ENCODE data around the gene IGHMBP2.

DNA sequence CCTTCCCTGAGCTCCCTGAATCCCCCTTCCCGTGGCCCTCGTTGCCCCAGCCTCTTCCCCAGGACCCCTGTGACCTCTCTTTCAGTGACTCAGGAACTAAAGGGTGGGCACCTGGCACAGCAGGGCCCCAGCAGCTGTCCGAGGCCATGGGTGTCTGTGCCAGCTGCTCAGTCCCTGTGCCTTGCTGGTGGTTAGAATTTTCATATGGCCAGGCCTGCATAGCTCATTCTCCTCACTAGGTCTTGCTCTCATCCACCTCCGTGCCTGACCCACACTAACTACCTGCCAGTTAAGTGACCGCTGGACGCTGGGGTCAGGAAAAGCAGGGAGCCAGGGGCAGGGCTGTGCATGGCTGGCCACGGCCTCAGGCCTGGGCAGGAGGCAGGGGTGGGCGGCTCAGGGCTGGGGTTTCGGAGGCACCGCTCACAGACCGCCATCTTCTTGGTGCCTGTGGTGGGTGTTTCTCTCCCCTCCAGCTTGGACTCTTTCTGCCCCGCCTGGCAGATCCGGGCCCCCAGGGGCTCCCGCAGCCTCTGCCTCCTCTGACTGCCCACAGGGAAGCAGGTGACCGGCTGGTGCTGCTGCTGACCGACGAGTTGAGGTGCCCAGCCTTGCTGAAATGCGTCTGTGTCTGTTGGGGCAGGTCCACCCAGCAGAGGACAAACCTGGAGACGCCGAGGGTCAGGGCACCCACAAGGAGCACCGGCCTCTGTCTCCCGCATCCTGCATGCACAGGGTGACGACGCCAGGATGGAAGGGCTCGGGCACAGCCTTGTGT lies 56.8 kb downstream of the IGHMBP2 start:
- TF ChIP-seq ZNF274 (IDR thresholded peaks at IDR 0.05; ENCODE audit: low read depth, low read length) (no peak), POLR2A (IDR thresholded peaks at IDR 0.05; ENCODE audit: borderline replicate concordance, extremely low read depth, insufficient read depth, insufficient read length) (no peak), CBX3 (IDR thresholded peaks at IDR 0.05; ENCODE audit: low read depth) (no peak), EZH2phosphoT487 (IDR thresholded peaks at IDR 0.05; ENCODE audit: borderline replicate concordance) (no peak), EZH2 (IDR thresholded peaks at IDR 0.05) (no peak), SRF (IDR thresholded peaks at IDR 0.05; ENCODE audit: low read depth) (no peak), POLR2AphosphoS5 (IDR thresholded peaks at IDR 0.05; ENCODE audit: low read depth, low read length) (no peak), SP1 (IDR thresholded peaks at IDR 0.05; ENCODE audit: low read depth) (no peak)
- TF ChIP-seq, protein P1, sequence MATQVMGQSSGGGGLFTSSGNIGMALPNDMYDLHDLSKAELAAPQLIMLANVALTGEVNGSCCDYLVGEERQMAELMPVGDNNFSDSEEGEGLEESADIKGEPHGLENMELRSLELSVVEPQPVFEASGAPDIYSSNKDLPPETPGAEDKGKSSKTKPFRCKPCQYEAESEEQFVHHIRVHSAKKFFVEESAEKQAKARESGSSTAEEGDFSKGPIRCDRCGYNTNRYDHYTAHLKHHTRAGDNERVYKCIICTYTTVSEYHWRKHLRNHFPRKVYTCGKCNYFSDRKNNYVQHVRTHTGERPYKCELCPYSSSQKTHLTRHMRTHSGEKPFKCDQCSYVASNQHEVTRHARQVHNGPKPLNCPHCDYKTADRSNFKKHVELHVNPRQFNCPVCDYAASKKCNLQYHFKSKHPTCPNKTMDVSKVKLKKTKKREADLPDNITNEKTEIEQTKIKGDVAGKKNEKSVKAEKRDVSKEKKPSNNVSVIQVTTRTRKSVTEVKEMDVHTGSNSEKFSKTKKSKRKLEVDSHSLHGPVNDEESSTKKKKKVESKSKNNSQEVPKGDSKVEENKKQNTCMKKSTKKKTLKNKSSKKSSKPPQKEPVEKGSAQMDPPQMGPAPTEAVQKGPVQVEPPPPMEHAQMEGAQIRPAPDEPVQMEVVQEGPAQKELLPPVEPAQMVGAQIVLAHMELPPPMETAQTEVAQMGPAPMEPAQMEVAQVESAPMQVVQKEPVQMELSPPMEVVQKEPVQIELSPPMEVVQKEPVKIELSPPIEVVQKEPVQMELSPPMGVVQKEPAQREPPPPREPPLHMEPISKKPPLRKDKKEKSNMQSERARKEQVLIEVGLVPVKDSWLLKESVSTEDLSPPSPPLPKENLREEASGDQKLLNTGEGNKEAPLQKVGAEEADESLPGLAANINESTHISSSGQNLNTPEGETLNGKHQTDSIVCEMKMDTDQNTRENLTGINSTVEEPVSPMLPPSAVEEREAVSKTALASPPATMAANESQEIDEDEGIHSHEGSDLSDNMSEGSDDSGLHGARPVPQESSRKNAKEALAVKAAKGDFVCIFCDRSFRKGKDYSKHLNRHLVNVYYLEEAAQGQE (IDR thresholded peaks at IDR 0.05; ENCODE audit: low read depth), result no peak
- TF ChIP-seq, protein P2, sequence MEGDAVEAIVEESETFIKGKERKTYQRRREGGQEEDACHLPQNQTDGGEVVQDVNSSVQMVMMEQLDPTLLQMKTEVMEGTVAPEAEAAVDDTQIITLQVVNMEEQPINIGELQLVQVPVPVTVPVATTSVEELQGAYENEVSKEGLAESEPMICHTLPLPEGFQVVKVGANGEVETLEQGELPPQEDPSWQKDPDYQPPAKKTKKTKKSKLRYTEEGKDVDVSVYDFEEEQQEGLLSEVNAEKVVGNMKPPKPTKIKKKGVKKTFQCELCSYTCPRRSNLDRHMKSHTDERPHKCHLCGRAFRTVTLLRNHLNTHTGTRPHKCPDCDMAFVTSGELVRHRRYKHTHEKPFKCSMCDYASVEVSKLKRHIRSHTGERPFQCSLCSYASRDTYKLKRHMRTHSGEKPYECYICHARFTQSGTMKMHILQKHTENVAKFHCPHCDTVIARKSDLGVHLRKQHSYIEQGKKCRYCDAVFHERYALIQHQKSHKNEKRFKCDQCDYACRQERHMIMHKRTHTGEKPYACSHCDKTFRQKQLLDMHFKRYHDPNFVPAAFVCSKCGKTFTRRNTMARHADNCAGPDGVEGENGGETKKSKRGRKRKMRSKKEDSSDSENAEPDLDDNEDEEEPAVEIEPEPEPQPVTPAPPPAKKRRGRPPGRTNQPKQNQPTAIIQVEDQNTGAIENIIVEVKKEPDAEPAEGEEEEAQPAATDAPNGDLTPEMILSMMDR (IDR thresholded peaks at IDR 0.05 in 2 of 3, conservative IDR thresholded peaks at IDR 0.05 in 1 of 3; ENCODE audit: borderline replicate concordance in 1 of 3, insufficient read depth in 1 of 3, low read depth in 2 of 3, low read length in 2 of 3), result no peak

All from HCT116 (cell line).